HCT116 (cell line): ENCODE data around the gene KCNK18. TPM values are rescaled to one million over a fixed set of nuclear protein-coding genes. Genes with fewer than 3 reads are reported as not detected.

Experiments used
- ATAC-seq: fragments of 200-7000 bp; cut with Tn5 transposase; 2 replicates; pipeline ENCODE4 v1.9.1; 2020; ENCODE audit warnings: mild to moderate bottlenecking, moderate library complexity
- BruUV-seq: library from RNA; stranded (reverse); fragments of 400-500 nt; replicated peaks from 2 replicates; lab custom pipeline; 2021; lab: Mats Ljungman, UMichigan
- CTCF ChIA-PET: fragments of 300-600 bp; sonication (Branson Sonifier 250); formaldehyde crosslinking; loops from one replicate; lab custom pipeline; 2021; ENCODE audit warnings: antibody characterized with exemption; lab: Charles Lee
- POLR2A ChIA-PET: fragments of 300-600, 350-600 bp; sonication (Branson Sonifier 250); formaldehyde crosslinking; loops from one replicate; lab custom pipeline; 2021; ENCODE audit warnings: antibody characterized with exemption; lab: Charles Lee
- RAD21 ChIA-PET, 2 experiments: fragments of 300-600 bp; sonication (Branson Sonifier 250); formaldehyde crosslinking; loops; one replicate each; lab custom pipeline; 2023; ENCODE audit warnings: low total read pairs in 2 of 2; ENCODE audit not compliant: uncharacterized antibody in 2 of 2, unreplicated experiment in 2 of 2, low non-redundant PET in 1 of 2; lab: Charles Lee
- DNase-seq: peaks from one replicate; pipeline ENCODE4 v3.0.0-alpha.2; 2010; ENCODE audit warnings: low read depth, low spot score
- H2AFZ ChIP-seq: fragments of 200-600 bp; shearing (Covaris generic), sonication (generic); 2 replicates; pipeline ENCODE4 v1.6.1; 2017; ENCODE audit warnings: low read depth, mixed run types, mixed read lengths, antibody characterized with exemption, low read length; ENCODE audit not compliant: poor library complexity, severe bottlenecking
- H3K27ac ChIP-seq: 2 replicates; pipeline ENCODE4 v1.5.1; 2012; ENCODE audit warnings: low read depth, low read length
- H3K27me3 ChIP-seq: fragments of 200-600 bp; sonication (generic); 2 replicates; pipeline ENCODE4 v1.6.1; 2016; ENCODE audit warnings: mixed run types, low read length, mixed read lengths; ENCODE audit not compliant: insufficient read depth
- H3K36me3 ChIP-seq, 2 experiments: fragments of 200-500 bp in 1 of 2; fragments of 200-600 bp in 1 of 2; sonication (Bioruptor generic) in 1 of 2; sonication (generic) in 1 of 2; 2 replicates each; pipeline versions ENCODE4 v1.5.1 to v1.6.1; 2014 to 2016; ENCODE audit warnings: low read length in 2 of 2, inconsistent platforms in 1 of 2, mixed read lengths in 1 of 2, mixed run types in 1 of 2; ENCODE audit not compliant: insufficient read depth in 2 of 2, control insufficient read depth in 1 of 2
- H3K4me1 ChIP-seq, 2 experiments: fragments of 200-600 bp in 1 of 2; sonication (generic) in 1 of 2; 2 replicates each; pipeline versions ENCODE4 v1.5.1 to v1.6.1; 2012 to 2017; ENCODE audit warnings: low read length in 2 of 2, inconsistent platforms in 1 of 2, mild to moderate bottlenecking in 1 of 2, mixed read lengths in 1 of 2, mixed run types in 1 of 2, moderate library complexity in 1 of 2; ENCODE audit not compliant: insufficient read depth in 2 of 2, control insufficient read depth in 1 of 2
- H3K4me2 ChIP-seq: fragments of 200-600 bp; sonication (generic); 2 replicates; pipeline ENCODE4 v1.6.1; 2017; ENCODE audit warnings: mixed run types, low read length, mixed read lengths
- H3K4me3 ChIP-seq, 2 experiments: fragments of 200-600 bp in 1 of 2; sonication (generic) in 1 of 2; replicated peaks in 1 of 2; 2 replicates each; pipeline ENCODE4 v1.5.1; 2011 to 2016; ENCODE audit warnings: low read length in 2 of 2, control low read depth in 1 of 2, low read depth in 1 of 2, mild to moderate bottlenecking in 1 of 2, mixed read lengths in 1 of 2, mixed run types in 1 of 2
- H3K79me2 ChIP-seq: fragments of 200-600 bp; sonication (generic); 2 replicates; pipeline ENCODE4 v1.6.1; 2017; ENCODE audit warnings: mild to moderate bottlenecking, mixed run types, low read length, moderate library complexity, mixed read lengths; ENCODE audit not compliant: insufficient read depth
- H3K9ac ChIP-seq: fragments of 200-600 bp; sonication (generic); 2 replicates; pipeline ENCODE4 v1.6.1; 2016; ENCODE audit warnings: low read length, mixed read lengths
- H3K9me2 ChIP-seq: fragments of 200-600 bp; sonication (generic), shearing (Covaris generic); 2 replicates; pipeline ENCODE4 v1.6.1; 2017; ENCODE audit warnings: mixed run types, mild to moderate bottlenecking, moderate library complexity; ENCODE audit not compliant: insufficient read depth
- H3K9me3 ChIP-seq, 2 experiments: fragments of 200-500 bp in 1 of 2; fragments of 200-600 bp in 1 of 2; sonication (Bioruptor generic) in 1 of 2; sonication (generic) in 1 of 2; 2 replicates each; pipeline ENCODE4 v1.6.1; 2014 to 2017; ENCODE audit warnings: low read length in 2 of 2, mixed read lengths in 2 of 2, inconsistent platforms in 1 of 2, low read depth in 1 of 2, mild to moderate bottlenecking in 1 of 2, mixed run types in 1 of 2, moderate library complexity in 1 of 2; ENCODE audit not compliant: control insufficient read depth in 1 of 2, insufficient read depth in 1 of 2
- H4K20me1 ChIP-seq: fragments of 200-600 bp; sonication (generic), shearing (Covaris generic); 2 replicates; pipeline ENCODE4 v1.6.1; 2017; ENCODE audit warnings: mixed run types, mild to moderate bottlenecking, moderate library complexity; ENCODE audit not compliant: insufficient read depth
- JUND ChIP-seq: IDR thresholded peaks from 2 replicates; pipeline ENCODE4 v1.6.1; 2012
- POLR2AphosphoS5 ChIP-seq: IDR thresholded peaks from 2 replicates; pipeline ENCODE4 v1.6.1; 2011; ENCODE audit warnings: mild to moderate bottlenecking, low read depth, low read length, moderate library complexity
- SIN3A ChIP-seq: IDR thresholded peaks from 2 replicates; pipeline ENCODE4 v1.6.1; 2012; ENCODE audit warnings: low read depth
- SP1 ChIP-seq: IDR thresholded peaks from 2 replicates; pipeline ENCODE4 v1.6.1; 2012; ENCODE audit warnings: low read depth
- SRF ChIP-seq: IDR thresholded peaks from 2 replicates; pipeline ENCODE4 v1.6.1; 2012; ENCODE audit warnings: low read depth
- ZNF274 ChIP-seq: fragments of 200-500 bp; sonication (Bioruptor generic); IDR thresholded peaks from 2 replicates; pipeline ENCODE4 v1.6.1; 2014; ENCODE audit warnings: mild to moderate bottlenecking, low read depth, low read length, inconsistent platforms
- intact Hi-C: fragments of 100-400 bp; cut with micrococcal nuclease; formaldehyde crosslinking; loops from 2 replicates; pipeline ENCODE4 v1.10.0; 2022
- total RNA-seq: library from RNA; stranded (reverse); gene quantifications from one replicate; pipeline ENCODE4 v1.2.1, GENCODE V29; 2021; ENCODE audit not compliant: unreplicated experiment
- TF ChIP-seq, protein P1 (sequence below): IDR thresholded peaks from 2 replicates; pipeline ENCODE4 v1.6.1; 2012; ENCODE audit warnings: low read depth

KCNK18 gene
- total RNA-seq, 1 experiment from 2014 or later, result not detected

DNA sequence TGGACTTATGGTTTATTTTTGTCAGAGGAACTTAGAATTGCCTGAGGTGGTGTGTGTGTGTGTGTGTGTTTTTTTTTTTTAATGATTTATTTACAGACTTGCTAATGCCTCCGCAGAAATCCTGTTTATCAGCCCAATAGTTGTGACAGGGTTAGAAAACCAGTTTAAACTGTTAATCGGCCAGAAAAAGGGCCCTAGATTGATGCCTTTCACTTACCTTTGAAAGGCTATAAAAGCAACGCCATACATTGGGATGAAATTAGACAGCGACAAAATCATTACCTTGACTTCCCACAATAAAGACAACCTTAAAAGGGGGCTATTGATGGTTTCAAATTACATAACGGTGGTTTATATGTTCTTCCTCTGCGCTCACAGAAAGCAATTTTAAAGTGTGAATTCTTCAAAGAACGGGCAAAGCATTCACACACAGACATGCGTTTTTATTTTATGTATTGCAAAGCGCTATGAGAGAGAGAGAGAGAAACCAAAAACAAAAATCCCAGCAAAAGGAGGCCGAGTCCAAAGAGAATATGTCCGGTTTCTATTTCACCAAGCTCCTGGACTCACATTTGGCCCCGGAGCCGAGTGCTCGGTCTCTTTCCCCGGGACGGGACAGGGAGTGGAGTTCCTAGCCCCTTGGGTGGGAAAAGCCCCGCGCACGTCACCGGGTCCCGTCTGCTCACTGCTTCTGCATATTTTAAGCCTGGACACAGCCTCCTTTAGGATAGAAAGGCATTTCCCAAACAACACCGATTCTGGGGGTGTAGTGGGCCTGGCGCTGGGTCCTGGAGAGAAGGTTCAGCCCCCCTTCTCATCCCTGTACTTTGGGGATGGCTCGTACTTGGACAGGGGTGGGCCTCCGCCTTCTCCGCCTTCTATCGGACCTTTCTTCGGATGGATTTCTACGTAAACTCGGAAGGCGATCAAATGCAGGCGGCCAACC is 32.4 kb upstream of the KCNK18 start:
- H3K4me2 ChIP-seq, result peak overlapping the region; percentile 63
- H3K79me2 ChIP-seq, result no peaks in the 10 kb centered on the region
- ChIA-PET CTCF (interaction anchor here (0.8 to 17.7 kb wide), 8 partner anchors 10 to 538 kb away, joined by 3 to 629 read pairs (median 6); partner anchors contain the start of gene SHTN1), RAD21 (interaction anchor here in 1 of 2 experiments (0.7 to 4.8 kb wide), 2 partner anchors 357 to 368 kb away, joined by 5 to 30 read pairs; no protein-coding TSS in a partner anchor), POLR2A (interaction anchor here (1.1 kb wide), 1 partner anchor 368 kb away, joined by 4 read pairs; no protein-coding TSS in a partner anchor)
- 0 out of 2 replicates have a peak, but pooled peaks cover 8% of the 10 kb centered on the region for H3K27me3 ChIP-seq
- H3K9me3 ChIP-seq, result no peaks in the 10 kb centered on the region
- intact Hi-C loops, result loop anchor here (2.0 to 5.0 kb wide), 5 partner anchors 53 to 523 kb away; partner anchors contain the start of gene SHTN1
- H3K9me2 ChIP-seq, result no peaks in the 10 kb centered on the region
- no peak for ATAC-seq
- no peaks in the 10 kb centered on the region for H3K36me3 ChIP-seq
- H3K4me1 ChIP-seq, result peaks cover 2 to 19% of the 10 kb centered on the region in 2 experiments; a peak in 3 of 4 replicates
- H3K4me3 ChIP-seq, result no peak overlapping the region
- BruUV-seq, result no TSS peak
- DNase-seq, result no peak
- H3K27ac ChIP-seq, result no peak overlapping the region
- H2AFZ ChIP-seq, result peak overlapping the region; percentile 76
- no peak overlapping the region for H3K9ac ChIP-seq
- TF ChIP-seq SP1 (no peak), ZNF274 (no peak), JUND (no peak), SIN3A (no peak), POLR2AphosphoS5 (no peak), SRF (no peak)
- TF ChIP-seq, protein P1, sequence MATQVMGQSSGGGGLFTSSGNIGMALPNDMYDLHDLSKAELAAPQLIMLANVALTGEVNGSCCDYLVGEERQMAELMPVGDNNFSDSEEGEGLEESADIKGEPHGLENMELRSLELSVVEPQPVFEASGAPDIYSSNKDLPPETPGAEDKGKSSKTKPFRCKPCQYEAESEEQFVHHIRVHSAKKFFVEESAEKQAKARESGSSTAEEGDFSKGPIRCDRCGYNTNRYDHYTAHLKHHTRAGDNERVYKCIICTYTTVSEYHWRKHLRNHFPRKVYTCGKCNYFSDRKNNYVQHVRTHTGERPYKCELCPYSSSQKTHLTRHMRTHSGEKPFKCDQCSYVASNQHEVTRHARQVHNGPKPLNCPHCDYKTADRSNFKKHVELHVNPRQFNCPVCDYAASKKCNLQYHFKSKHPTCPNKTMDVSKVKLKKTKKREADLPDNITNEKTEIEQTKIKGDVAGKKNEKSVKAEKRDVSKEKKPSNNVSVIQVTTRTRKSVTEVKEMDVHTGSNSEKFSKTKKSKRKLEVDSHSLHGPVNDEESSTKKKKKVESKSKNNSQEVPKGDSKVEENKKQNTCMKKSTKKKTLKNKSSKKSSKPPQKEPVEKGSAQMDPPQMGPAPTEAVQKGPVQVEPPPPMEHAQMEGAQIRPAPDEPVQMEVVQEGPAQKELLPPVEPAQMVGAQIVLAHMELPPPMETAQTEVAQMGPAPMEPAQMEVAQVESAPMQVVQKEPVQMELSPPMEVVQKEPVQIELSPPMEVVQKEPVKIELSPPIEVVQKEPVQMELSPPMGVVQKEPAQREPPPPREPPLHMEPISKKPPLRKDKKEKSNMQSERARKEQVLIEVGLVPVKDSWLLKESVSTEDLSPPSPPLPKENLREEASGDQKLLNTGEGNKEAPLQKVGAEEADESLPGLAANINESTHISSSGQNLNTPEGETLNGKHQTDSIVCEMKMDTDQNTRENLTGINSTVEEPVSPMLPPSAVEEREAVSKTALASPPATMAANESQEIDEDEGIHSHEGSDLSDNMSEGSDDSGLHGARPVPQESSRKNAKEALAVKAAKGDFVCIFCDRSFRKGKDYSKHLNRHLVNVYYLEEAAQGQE, result no peak
- no peaks in the 10 kb centered on the region for H4K20me1 ChIP-seq
